PC-3 (cell line): Measurements from ENCODE around the gene ABHD12B.

Source experiments
- CTCF ChIP-seq: fragments of 300-600 bp; sonication (generic); conservative IDR thresholded peaks from 2 replicates; pipeline ENCODE4 v1.5.1; 2017; ENCODE audit warnings: antibody characterized with exemption, low read depth, mild to moderate bottlenecking, low read length
- EZH2 ChIP-seq: fragments of 300-600 bp; sonication (generic); IDR thresholded peaks from one replicate; pipeline ENCODE4 v1.6.1; 2017; ENCODE audit warnings: antibody characterized with exemption, mild to moderate bottlenecking, low read length; ENCODE audit not compliant: unreplicated experiment
- EZH2phosphoT487 ChIP-seq: fragments of 300-600 bp; sonication (generic); IDR thresholded peaks from 2 replicates; pipeline ENCODE4 v1.6.1; 2018; ENCODE audit warnings: mild to moderate bottlenecking, antibody characterized with exemption, low read length, borderline replicate concordance

- no peak for TF ChIP-seq CTCF
- no peak for TF ChIP-seq EZH2
- TF ChIP-seq EZH2phosphoT487 = no peak
Measured at GRCh38 chr14:50862036-50862570, 9.8 kb upstream of the ABHD12B start.
